Keratinocyte (primary cell): ENCODE results near the gene MMS19. TPM values are rescaled to one million over a fixed set of nuclear protein-coding genes. Genes with fewer than 3 reads are reported as not detected.

Experiments used
- DNase-seq: peaks from one replicate; pipeline ENCODE4 v3.0.0-alpha.2; 2011; ENCODE audit warnings: low read depth, missing footprints, low spot score
- FAIRE-seq: peaks from 2 replicates; lab custom pipeline; 2011; peaks lifted over from hg19 to GRCh38; lab: Jason Lieb, UNC
- H2AFZ ChIP-seq: 2 replicates; pipeline ENCODE4 v1.6.0; 2012; ENCODE audit warnings: low read length, control low read depth, inconsistent platforms; ENCODE audit not compliant: control insufficient read depth
- H3K27ac ChIP-seq: 2 replicates; pipeline ENCODE4 v1.5.1; 2011; ENCODE audit warnings: low read length; ENCODE audit not compliant: control insufficient read depth, insufficient read depth
- H3K27me3 ChIP-seq: 3 replicates; pipeline ENCODE4 v1.6.0; 2011; ENCODE audit warnings: low read length; ENCODE audit not compliant: control insufficient read depth, insufficient read depth; ENCODE audit errors: extremely low read depth
- H3K36me3 ChIP-seq, 2 experiments: 2 replicates in 1 of 2; 3 replicates in 1 of 2; pipeline ENCODE4 v1.5.1; 2011; ENCODE audit warnings: low read length in 2 of 2, mild to moderate bottlenecking in 1 of 2; ENCODE audit not compliant: control insufficient read depth in 2 of 2, insufficient read depth in 2 of 2; ENCODE audit errors: extremely low read depth in 1 of 2
- H3K4me1 ChIP-seq: 3 replicates; pipeline ENCODE4 v1.5.1; 2011; ENCODE audit warnings: low read length; ENCODE audit not compliant: control insufficient read depth, insufficient read depth; ENCODE audit errors: extremely low read depth
- H3K4me2 ChIP-seq: 3 replicates; pipeline ENCODE4 v1.6.0; 2011; ENCODE audit warnings: low read depth, low read length; ENCODE audit not compliant: control insufficient read depth, insufficient read depth; ENCODE audit errors: extremely low read depth
- H3K4me3 ChIP-seq, 3 experiments: fragments of 200-600 bp in 1 of 3; sonication (generic) in 1 of 3; 2 replicates in 2 of 3; 3 replicates in 1 of 3; pipeline ENCODE4 v1.5.1; 2011 to 2016; ENCODE audit warnings: low read length in 3 of 3, mild to moderate bottlenecking in 3 of 3, control low read depth in 2 of 3, inconsistent platforms in 1 of 3, low read depth in 1 of 3, mixed read lengths in 1 of 3, mixed run types in 1 of 3, moderate library complexity in 1 of 3; ENCODE audit not compliant: control insufficient read depth in 2 of 3, insufficient read depth in 2 of 3; ENCODE audit errors: extremely low read depth in 1 of 3
- H3K79me2 ChIP-seq: 2 replicates; pipeline ENCODE4 v1.6.0; 2012; ENCODE audit warnings: low read length; ENCODE audit not compliant: control insufficient read depth, insufficient read depth
- H3K9ac ChIP-seq: 3 replicates; pipeline ENCODE4 v1.6.0; 2011; ENCODE audit warnings: low read length; ENCODE audit not compliant: control insufficient read depth, insufficient read depth; ENCODE audit errors: extremely low read depth
- H3K9me1 ChIP-seq: 3 replicates; pipeline ENCODE4 v1.6.0; 2011; ENCODE audit warnings: low read length; ENCODE audit not compliant: control insufficient read depth, insufficient read depth; ENCODE audit errors: extremely low read depth
- H3K9me3 ChIP-seq: 2 replicates; pipeline ENCODE4 v1.5.1; 2012; ENCODE audit warnings: low read depth, low read length; ENCODE audit not compliant: control insufficient read depth
- H4K20me1 ChIP-seq: 3 replicates; pipeline ENCODE4 v1.6.0; 2011; ENCODE audit warnings: low read length; ENCODE audit not compliant: control insufficient read depth, insufficient read depth; ENCODE audit errors: extremely low read depth
- CTCF ChIP-seq, 3 experiments: IDR thresholded peaks in 1 of 3; conservative IDR thresholded peaks in 1 of 3; optimal IDR thresholded peaks in 1 of 3; 2 replicates in 2 of 3; 3 replicates in 1 of 3; pipeline versions ENCODE3 to v1.5.1; 2011; ENCODE audit warnings: low read length in 3 of 3, mild to moderate bottlenecking in 3 of 3, moderate library complexity in 2 of 3, control low read depth in 1 of 3, inconsistent platforms in 1 of 3; ENCODE audit not compliant: insufficient read depth in 2 of 3; ENCODE audit errors: extremely low read depth in 1 of 3
- EZH2 ChIP-seq: IDR thresholded peaks from one replicate; pipeline ENCODE4 v1.6.1; 2012; ENCODE audit warnings: inconsistent platforms, mild to moderate bottlenecking, low read length, moderate library complexity
- dilution Hi-C: fragments of 300-500 bp; cut with MboI; formaldehyde crosslinking; loops from one replicate; pipeline ENCODE4 v1.7.0; 2020; ENCODE audit warnings: low sequenced_read_pairs; ENCODE audit not compliant: extremely low pct_ligation_motif_present
- polyA plus RNA-seq, 5 experiments: library from polyadenylated mRNA; depleted of rRNA in 3 of 5; stranded (reverse) in 3 of 5; stranded (forward) in 1 of 5; unstranded in 1 of 5; fragments of >200 nt; gene quantifications; 1 replicate in 1 of 5; 2 replicates in 3 of 5; 3 replicates in 1 of 5; pipeline versions ENCODE4 v1.2.1 to v1.2.3, GENCODE V29; 2011 to 2012; ENCODE audit warnings: missing spikeins in 2 of 5, low read depth in 1 of 5, low replicate concordance in 1 of 5

Gene MMS19
- polyA plus RNA-seq, 1 donor (not counting 4 experiments of a cell fraction or from before 2014, with no cell fraction given) = 72.5 TPM

- dilution Hi-C loops = no loop called here
- FAIRE-seq (peak; percentile 100), DNase-seq (peak; percentile 92)
- Histone ChIP-seq H3K27me3 (no peaks in the 10 kb centered on the region), H3K9me1 (no peaks in the 10 kb centered on the region), H2AFZ (no peak overlapping the region), H3K4me1 (peaks cover 48% of the 10 kb centered on the region), H3K4me3 (peak overlapping the region in 1 of 3 experiments; percentile 35), H3K4me2 (peak overlapping the region; percentile 47), H3K36me3 (no peaks in the 10 kb centered on the region), H4K20me1 (no peaks in the 10 kb centered on the region), H3K79me2 (peaks cover 15% of the 10 kb centered on the region), H3K9ac (peak overlapping the region; percentile 80), H3K27ac (peak overlapping the region; percentile 98), H3K9me3 (no peaks in the 10 kb centered on the region)
- TF ChIP-seq CTCF (optimal IDR thresholded peaks at IDR 0.05 in 1 of 3, IDR thresholded peaks at IDR 0.05 in 1 of 3, conservative IDR thresholded peaks at IDR 0.05 in 1 of 3; ENCODE audit: extremely low read depth in 1 of 3, insufficient read depth in 2 of 3, low read length in 3 of 3) (peak in 1 of 3 experiments; percentile 8), EZH2 (no peak)
These were observed 44.9 kb upstream of the MMS19 start for GRCh38 chr10:97543025-97543546.

DNA sequence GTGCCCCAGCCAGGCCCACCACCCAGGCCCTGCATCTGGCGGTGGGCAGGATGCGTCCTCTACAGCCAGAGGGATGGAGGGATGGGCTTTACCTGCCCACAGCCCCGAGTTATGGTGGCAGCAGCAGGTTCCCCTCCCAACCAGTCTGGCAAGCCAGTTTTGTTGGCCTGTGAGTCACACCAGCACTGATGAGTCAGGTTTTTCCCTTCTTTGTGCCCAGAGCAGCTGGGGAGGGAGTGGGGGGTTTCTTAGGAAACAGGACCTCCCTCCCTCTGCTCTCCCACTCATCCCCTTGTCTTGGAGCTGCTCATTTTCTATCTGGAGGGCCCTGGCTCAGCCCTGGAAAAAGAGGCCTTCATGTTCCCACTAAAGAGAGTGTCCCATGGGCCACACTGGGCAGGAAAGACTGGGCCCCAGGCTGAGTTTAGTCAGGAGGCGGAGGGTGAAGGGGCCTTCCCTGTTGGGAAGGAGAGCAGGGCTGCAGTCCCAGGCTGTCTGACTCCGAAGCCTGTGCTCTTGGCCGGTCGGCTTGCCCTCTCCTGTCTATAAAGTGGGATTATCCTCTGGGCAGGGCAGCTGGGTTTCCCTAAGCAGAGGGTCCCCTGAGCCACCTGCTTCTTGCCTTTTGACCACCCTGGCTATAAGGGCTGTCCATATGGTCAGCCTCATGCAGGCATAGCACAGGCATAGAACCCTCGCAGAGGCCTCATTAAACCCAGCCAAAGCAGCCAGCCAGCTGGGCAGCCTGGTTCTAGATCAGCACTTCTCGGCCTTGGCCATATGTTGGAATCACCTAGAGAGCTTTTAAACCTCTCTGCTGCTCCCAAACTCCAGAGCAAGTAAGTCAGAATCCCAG lies 44.2 kb upstream of the MMS19 start:
- Histone ChIP-seq H2AFZ (peak overlapping the region; percentile 63), H3K9me3 (no peaks in the 10 kb centered on the region), H3K9me1 (no peaks in the 10 kb centered on the region), H3K27ac (peak overlapping the region; percentile 98), H4K20me1 (no peaks in the 10 kb centered on the region), H3K27me3 (no peaks in the 10 kb centered on the region), H3K79me2 (peaks cover 17% of the 10 kb centered on the region), H3K4me2 (peak overlapping the region; percentile 47), H3K9ac (peak overlapping the region; percentile 80), H3K4me1 (peaks cover 48% of the 10 kb centered on the region), H3K36me3 (no peaks in the 10 kb centered on the region), H3K4me3 (peak overlapping the region in 2 of 3 experiments; percentile 7 to 35)
- FAIRE-seq = peak; percentile 96
- no peak for TF ChIP-seq EZH2
- TF ChIP-seq CTCF (optimal IDR thresholded peaks at IDR 0.05 in 1 of 3, IDR thresholded peaks at IDR 0.05 in 1 of 3, conservative IDR thresholded peaks at IDR 0.05 in 1 of 3; ENCODE audit: extremely low read depth in 1 of 3, insufficient read depth in 2 of 3, low read length in 3 of 3) = no peak
- peak; percentile 81 for DNase-seq
- dilution Hi-C loops = no loop called here
